Keratinocyte (primary cell): ENCODE measurements around the gene SLCO3A1. TPM values are rescaled to one million over a fixed set of nuclear protein-coding genes. Genes with fewer than 3 reads are reported as not detected.

Experiments used
- DNase-seq: peaks from one replicate; pipeline ENCODE4 v3.0.0-alpha.2; 2011; ENCODE audit warnings: low read depth, missing footprints, low spot score
- FAIRE-seq: peaks from 2 replicates; lab custom pipeline; 2011; peaks lifted over from hg19 to GRCh38; lab: Jason Lieb, UNC
- H2AFZ ChIP-seq: 2 replicates; pipeline ENCODE4 v1.6.0; 2012; ENCODE audit warnings: low read length, control low read depth, inconsistent platforms; ENCODE audit not compliant: control insufficient read depth
- H3K27ac ChIP-seq: 2 replicates; pipeline ENCODE4 v1.5.1; 2011; ENCODE audit warnings: low read length; ENCODE audit not compliant: control insufficient read depth, insufficient read depth
- H3K27me3 ChIP-seq: 3 replicates; pipeline ENCODE4 v1.6.0; 2011; ENCODE audit warnings: low read length; ENCODE audit not compliant: control insufficient read depth, insufficient read depth; ENCODE audit errors: extremely low read depth
- H3K36me3 ChIP-seq, 2 experiments: 2 replicates in 1 of 2; 3 replicates in 1 of 2; pipeline ENCODE4 v1.5.1; 2011; ENCODE audit warnings: low read length in 2 of 2, mild to moderate bottlenecking in 1 of 2; ENCODE audit not compliant: control insufficient read depth in 2 of 2, insufficient read depth in 2 of 2; ENCODE audit errors: extremely low read depth in 1 of 2
- H3K4me1 ChIP-seq: 3 replicates; pipeline ENCODE4 v1.5.1; 2011; ENCODE audit warnings: low read length; ENCODE audit not compliant: control insufficient read depth, insufficient read depth; ENCODE audit errors: extremely low read depth
- H3K4me2 ChIP-seq: 3 replicates; pipeline ENCODE4 v1.6.0; 2011; ENCODE audit warnings: low read depth, low read length; ENCODE audit not compliant: control insufficient read depth, insufficient read depth; ENCODE audit errors: extremely low read depth
- H3K4me3 ChIP-seq, 3 experiments: fragments of 200-600 bp in 1 of 3; sonication (generic) in 1 of 3; 2 replicates in 2 of 3; 3 replicates in 1 of 3; pipeline ENCODE4 v1.5.1; 2011 to 2016; ENCODE audit warnings: low read length in 3 of 3, mild to moderate bottlenecking in 3 of 3, control low read depth in 2 of 3, inconsistent platforms in 1 of 3, low read depth in 1 of 3, mixed read lengths in 1 of 3, mixed run types in 1 of 3, moderate library complexity in 1 of 3; ENCODE audit not compliant: control insufficient read depth in 2 of 3, insufficient read depth in 2 of 3; ENCODE audit errors: extremely low read depth in 1 of 3
- H3K79me2 ChIP-seq: 2 replicates; pipeline ENCODE4 v1.6.0; 2012; ENCODE audit warnings: low read length; ENCODE audit not compliant: control insufficient read depth, insufficient read depth
- H3K9ac ChIP-seq: 3 replicates; pipeline ENCODE4 v1.6.0; 2011; ENCODE audit warnings: low read length; ENCODE audit not compliant: control insufficient read depth, insufficient read depth; ENCODE audit errors: extremely low read depth
- H3K9me1 ChIP-seq: 3 replicates; pipeline ENCODE4 v1.6.0; 2011; ENCODE audit warnings: low read length; ENCODE audit not compliant: control insufficient read depth, insufficient read depth; ENCODE audit errors: extremely low read depth
- H3K9me3 ChIP-seq: 2 replicates; pipeline ENCODE4 v1.5.1; 2012; ENCODE audit warnings: low read depth, low read length; ENCODE audit not compliant: control insufficient read depth
- H4K20me1 ChIP-seq: 3 replicates; pipeline ENCODE4 v1.6.0; 2011; ENCODE audit warnings: low read length; ENCODE audit not compliant: control insufficient read depth, insufficient read depth; ENCODE audit errors: extremely low read depth
- CTCF ChIP-seq, 3 experiments: IDR thresholded peaks in 1 of 3; conservative IDR thresholded peaks in 1 of 3; optimal IDR thresholded peaks in 1 of 3; 2 replicates in 2 of 3; 3 replicates in 1 of 3; pipeline versions ENCODE3 to v1.5.1; 2011; ENCODE audit warnings: low read length in 3 of 3, mild to moderate bottlenecking in 3 of 3, moderate library complexity in 2 of 3, control low read depth in 1 of 3, inconsistent platforms in 1 of 3; ENCODE audit not compliant: insufficient read depth in 2 of 3; ENCODE audit errors: extremely low read depth in 1 of 3
- EZH2 ChIP-seq: IDR thresholded peaks from one replicate; pipeline ENCODE4 v1.6.1; 2012; ENCODE audit warnings: inconsistent platforms, mild to moderate bottlenecking, low read length, moderate library complexity
- dilution Hi-C: fragments of 300-500 bp; cut with MboI; formaldehyde crosslinking; loops from one replicate; pipeline ENCODE4 v1.7.0; 2020; ENCODE audit warnings: low sequenced_read_pairs; ENCODE audit not compliant: extremely low pct_ligation_motif_present
- polyA plus RNA-seq, 5 experiments: library from polyadenylated mRNA; depleted of rRNA in 3 of 5; stranded (reverse) in 3 of 5; stranded (forward) in 1 of 5; unstranded in 1 of 5; fragments of >200 nt; gene quantifications; 1 replicate in 1 of 5; 2 replicates in 3 of 5; 3 replicates in 1 of 5; pipeline versions ENCODE4 v1.2.1 to v1.2.3, GENCODE V29; 2011 to 2012; ENCODE audit warnings: missing spikeins in 2 of 5, low read depth in 1 of 5, low replicate concordance in 1 of 5

The SLCO3A1 gene
- polyA plus RNA-seq, 1 donor (not counting 4 experiments of a cell fraction or from before 2014, with no cell fraction given), result 21.3 TPM

- H3K79me2 ChIP-seq, result peaks cover 15% of the 10 kb centered on the region
- no peaks in the 10 kb centered on the region for H4K20me1 ChIP-seq
- H3K27me3 ChIP-seq, result no peaks in the 10 kb centered on the region
- no peaks in the 10 kb centered on the region for H3K9me3 ChIP-seq
- no peaks in the 10 kb centered on the region for H3K9me1 ChIP-seq
- H3K36me3 ChIP-seq, result no peaks in the 10 kb centered on the region
- dilution Hi-C loops, result no loop called here
- TF ChIP-seq EZH2 (no peak), CTCF (optimal IDR thresholded peaks at IDR 0.05 in 1 of 3, IDR thresholded peaks at IDR 0.05 in 1 of 3, conservative IDR thresholded peaks at IDR 0.05 in 1 of 3; ENCODE audit: extremely low read depth in 1 of 3, insufficient read depth in 2 of 3, low read length in 3 of 3) (no peak)
- no peak for FAIRE-seq
- no peak overlapping the region for H3K9ac ChIP-seq
- H3K4me1 ChIP-seq, result no peaks in the 10 kb centered on the region
- no peak overlapping the region for H3K4me3 ChIP-seq
- no peak overlapping the region for H3K4me2 ChIP-seq
- DNase-seq, result no peak
- no peak overlapping the region for H3K27ac ChIP-seq
- H2AFZ ChIP-seq, result no peak overlapping the region
These were observed 25.6 kb downstream of the SLCO3A1 start for GRCh38 chr15:91879158-91879557.

DNA sequence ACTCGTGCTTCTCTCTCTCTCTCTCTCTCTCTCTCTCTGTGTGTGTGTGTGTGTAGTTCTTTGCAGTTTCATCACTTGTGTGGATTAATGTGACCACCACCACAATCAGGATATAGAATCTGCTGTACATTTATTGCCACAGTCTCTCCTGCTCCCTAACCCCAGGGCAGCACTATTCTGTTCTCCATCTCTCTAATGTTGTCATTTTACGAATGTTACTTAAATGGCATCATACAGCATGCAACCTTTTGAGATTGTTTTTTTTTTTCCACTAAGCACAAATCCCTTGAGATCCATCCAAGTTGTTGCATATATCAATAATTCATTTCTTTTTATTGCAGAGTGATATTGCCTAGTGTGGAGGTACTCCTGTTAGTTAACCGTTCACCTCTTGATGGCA is 26.9 kb downstream of the SLCO3A1 start:
- H3K9me3 ChIP-seq, result no peaks in the 10 kb centered on the region
- H3K79me2 ChIP-seq, result peaks cover 9% of the 10 kb centered on the region
- H3K27ac ChIP-seq, result no peak overlapping the region
- TF ChIP-seq EZH2, result no peak
- TF ChIP-seq CTCF (optimal IDR thresholded peaks at IDR 0.05 in 1 of 3, IDR thresholded peaks at IDR 0.05 in 1 of 3, conservative IDR thresholded peaks at IDR 0.05 in 1 of 3; ENCODE audit: extremely low read depth in 1 of 3, insufficient read depth in 2 of 3, low read length in 3 of 3), result no peak
- no peaks in the 10 kb centered on the region for H4K20me1 ChIP-seq
- no peaks in the 10 kb centered on the region for H3K36me3 ChIP-seq
- no peak overlapping the region for H2AFZ ChIP-seq
- H3K4me3 ChIP-seq, result no peak overlapping the region
- H3K4me1 ChIP-seq, result no peaks in the 10 kb centered on the region
- H3K9ac ChIP-seq, result no peak overlapping the region
- no peak overlapping the region for H3K4me2 ChIP-seq
- no peaks in the 10 kb centered on the region for H3K27me3 ChIP-seq
- dilution Hi-C loops, result no loop called here
- DNase-seq (no peak), FAIRE-seq (no peak)
- H3K9me1 ChIP-seq, result no peaks in the 10 kb centered on the region
